Measurements from ENCODE around the gene RPL21.

DNA sequence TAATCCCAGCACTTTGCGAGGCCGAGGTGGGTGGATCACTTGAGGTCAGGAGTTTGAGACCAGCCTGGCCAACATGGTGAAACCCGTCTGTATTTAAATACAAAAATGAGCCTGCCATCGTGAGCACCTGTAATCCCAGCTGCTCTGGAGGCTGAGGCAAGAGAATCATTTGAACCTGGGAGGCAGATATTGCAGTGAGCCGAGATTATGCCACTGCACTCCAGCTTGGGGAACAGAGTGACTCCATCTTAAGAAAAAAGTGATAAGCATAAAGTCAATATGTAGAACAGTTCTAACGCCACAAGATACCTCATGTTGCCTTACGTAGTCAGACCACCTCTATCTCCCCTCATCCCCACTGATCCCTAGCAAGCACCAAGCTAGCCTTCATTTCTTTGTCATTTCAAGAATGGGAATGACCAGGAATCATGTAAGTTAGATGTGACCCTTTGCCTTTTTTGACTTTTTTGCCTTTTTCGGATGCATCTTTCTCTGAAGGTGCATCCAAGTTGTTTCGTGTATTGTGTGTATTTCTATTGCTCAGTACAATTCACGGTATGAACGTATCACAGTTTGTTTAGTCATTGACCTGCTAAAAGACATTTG is 6.4 kb downstream of the RPL21 start:
- TF ChIP-seq, protein P1, sequence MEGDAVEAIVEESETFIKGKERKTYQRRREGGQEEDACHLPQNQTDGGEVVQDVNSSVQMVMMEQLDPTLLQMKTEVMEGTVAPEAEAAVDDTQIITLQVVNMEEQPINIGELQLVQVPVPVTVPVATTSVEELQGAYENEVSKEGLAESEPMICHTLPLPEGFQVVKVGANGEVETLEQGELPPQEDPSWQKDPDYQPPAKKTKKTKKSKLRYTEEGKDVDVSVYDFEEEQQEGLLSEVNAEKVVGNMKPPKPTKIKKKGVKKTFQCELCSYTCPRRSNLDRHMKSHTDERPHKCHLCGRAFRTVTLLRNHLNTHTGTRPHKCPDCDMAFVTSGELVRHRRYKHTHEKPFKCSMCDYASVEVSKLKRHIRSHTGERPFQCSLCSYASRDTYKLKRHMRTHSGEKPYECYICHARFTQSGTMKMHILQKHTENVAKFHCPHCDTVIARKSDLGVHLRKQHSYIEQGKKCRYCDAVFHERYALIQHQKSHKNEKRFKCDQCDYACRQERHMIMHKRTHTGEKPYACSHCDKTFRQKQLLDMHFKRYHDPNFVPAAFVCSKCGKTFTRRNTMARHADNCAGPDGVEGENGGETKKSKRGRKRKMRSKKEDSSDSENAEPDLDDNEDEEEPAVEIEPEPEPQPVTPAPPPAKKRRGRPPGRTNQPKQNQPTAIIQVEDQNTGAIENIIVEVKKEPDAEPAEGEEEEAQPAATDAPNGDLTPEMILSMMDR (IDR thresholded peaks at IDR 0.05): no peak
- TF ChIP-seq POLR2AphosphoS5 (IDR thresholded peaks at IDR 0.05) (no peak), POLR2A (IDR thresholded peaks at IDR 0.05) (no peak)

All from transverse colon (tissue), 4 donors.